Activated CD4-positive, alpha-beta T cell treated with anti-CD3 and anti-CD28 coated beads, Interleukin-2, amount 50 U/mL, for 4 hours (primary cell): ENCODE results near the gene PPP2R3B.

Experiments used
- DNase-seq, 2 experiments: peaks; one replicate each; pipeline ENCODE4 v3.0.0-alpha.2; 2020

Gene PPP2R3B

GRCh38 chrX:369563-370101, 17.1 kb downstream of the PPP2R3B start:
- no peak for DNase-seq

- no peak for DNase-seq
Observed at GRCh38 chrX:368811-369562, 17.7 kb downstream of the PPP2R3B start.

DNA sequence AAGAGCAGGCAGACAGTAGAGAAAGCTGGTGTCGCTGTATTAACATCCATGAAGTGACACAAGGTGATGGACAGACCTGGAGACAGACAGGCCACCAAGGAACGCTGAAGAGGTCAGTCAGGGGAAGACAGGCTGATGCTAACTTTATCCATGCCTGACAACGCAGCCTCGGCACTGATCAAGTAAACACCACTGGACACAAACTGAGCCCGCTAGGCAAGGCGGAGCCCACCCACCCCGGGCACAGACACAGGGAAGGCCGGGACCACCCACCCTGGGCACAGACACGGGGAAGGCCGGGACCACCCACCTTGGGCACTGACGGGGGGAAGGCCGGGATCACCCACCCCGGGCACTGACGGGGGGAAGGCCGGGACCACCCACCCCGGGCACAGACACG, 18.8 kb downstream of the PPP2R3B start:
- no peak for DNase-seq

GRCh38 chrX:367349-367748, 19.4 kb downstream of the PPP2R3B start:
- DNase-seq: no peak

DNA sequence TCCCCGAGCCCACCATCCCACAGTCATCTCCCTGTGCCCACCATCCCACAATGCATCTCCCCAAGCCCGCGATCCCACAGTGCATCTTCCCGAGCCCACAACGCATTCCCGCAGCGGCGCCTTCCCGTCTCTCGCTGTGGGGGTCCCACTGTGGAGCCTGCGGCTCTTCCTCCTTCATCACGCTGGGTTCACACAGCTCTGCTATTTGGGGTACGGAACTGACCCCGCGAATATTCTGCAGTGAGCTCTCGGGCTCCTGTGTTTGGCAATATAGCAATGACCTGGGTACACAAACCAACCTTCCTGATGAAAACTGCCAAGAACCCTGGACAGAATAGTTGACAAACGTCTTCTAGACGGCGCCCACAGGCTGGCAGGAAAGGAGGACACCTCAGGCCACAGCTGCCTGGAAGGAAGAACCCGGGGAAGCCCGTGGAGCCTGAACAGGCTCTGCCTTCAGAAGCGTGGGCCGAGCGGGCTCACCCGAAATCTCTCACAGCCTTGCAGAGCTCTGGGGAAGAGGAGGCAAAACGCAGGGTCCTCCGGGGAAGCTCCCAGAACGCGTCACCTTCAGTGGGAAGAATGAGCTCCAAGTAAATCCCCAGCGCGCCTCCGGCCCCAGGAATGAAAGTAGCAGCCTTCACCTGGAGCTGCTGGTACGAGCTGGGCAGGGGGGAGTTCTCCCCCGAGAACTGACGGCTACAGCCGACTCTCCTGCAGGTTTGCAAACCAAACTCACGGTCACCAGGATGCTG, 22.9 kb downstream of the PPP2R3B start:
- no peak for DNase-seq

DNA sequence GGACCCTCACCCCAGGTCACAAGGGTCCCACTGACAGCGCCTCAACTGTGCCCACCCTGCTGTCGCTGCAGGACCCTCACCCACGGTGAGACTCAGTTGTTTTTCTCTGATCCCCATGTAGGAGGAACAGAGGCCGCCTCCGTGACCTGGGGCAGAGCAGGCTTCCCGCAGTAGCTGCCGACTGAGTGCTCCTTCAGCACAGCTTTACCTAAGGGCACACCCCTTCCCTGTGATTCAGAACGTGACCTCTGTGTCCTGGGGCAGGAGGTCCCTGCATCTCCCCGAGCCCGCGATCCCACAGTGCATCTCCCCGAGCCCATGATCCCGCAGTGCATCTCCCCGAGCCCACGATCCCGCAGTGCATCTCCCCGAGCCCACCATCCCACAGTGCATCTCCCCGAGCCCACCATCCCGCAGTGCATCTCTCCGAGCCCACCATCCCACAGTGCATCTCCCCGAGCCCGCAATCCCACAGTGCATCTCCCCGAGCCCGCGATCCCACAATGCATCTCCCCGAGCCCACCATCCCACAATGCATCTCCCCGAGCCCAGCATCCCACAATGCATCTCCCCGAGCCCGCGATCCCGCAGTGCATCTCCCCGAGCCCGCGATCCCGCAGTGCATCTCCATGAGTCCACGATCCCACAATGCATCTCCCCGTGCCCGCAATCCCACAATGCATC, 23.6 kb downstream of the PPP2R3B start:
- DNase-seq: no peak

GRCh38 chrX:362351-362750, 24.4 kb downstream of the PPP2R3B start:
- no peak for DNase-seq

GRCh38 chrX:361231-362145, 25.2 kb downstream of the PPP2R3B start:
- no peak for DNase-seq

DNA sequence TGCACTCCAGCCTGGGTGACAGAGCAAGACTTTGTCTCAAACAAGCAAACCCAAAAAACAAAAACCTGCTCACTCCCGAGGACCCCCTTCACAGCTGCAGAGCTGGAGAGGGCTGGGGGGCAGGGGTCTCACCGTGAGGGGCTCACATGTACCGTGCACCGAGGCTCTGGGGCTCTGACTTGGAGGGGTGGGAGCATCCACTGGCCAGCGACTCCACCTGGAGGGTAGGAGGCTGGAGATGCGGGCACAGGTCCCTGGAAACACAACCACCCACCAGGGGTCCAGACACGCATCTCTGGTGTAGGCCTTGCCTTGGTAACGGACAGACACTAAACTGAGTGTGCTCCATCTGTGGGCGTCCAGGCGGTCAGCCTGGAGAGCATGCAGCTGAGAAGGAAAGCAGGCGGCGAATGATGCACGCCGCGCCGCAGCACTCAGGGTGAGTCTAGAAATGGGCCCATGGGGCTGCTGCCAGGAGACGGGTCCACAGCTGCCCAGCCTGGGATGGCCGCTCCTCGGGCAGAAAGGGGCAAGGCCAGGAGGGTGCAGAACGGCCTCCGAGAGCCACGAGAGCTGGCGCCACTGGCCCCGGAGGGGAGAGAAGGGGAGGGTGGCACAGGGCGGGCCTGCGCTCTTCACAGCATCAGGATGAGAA, 26.1 kb downstream of the PPP2R3B start:
- DNase-seq: no peak

GRCh38 chrX:358651-359143, 28.0 kb downstream of the PPP2R3B start:
- no peak for DNase-seq

- DNase-seq: peak; percentile 48 to 54
Observed at GRCh38 chrX:357693-358471, 28.8 kb downstream of the PPP2R3B start.

DNA sequence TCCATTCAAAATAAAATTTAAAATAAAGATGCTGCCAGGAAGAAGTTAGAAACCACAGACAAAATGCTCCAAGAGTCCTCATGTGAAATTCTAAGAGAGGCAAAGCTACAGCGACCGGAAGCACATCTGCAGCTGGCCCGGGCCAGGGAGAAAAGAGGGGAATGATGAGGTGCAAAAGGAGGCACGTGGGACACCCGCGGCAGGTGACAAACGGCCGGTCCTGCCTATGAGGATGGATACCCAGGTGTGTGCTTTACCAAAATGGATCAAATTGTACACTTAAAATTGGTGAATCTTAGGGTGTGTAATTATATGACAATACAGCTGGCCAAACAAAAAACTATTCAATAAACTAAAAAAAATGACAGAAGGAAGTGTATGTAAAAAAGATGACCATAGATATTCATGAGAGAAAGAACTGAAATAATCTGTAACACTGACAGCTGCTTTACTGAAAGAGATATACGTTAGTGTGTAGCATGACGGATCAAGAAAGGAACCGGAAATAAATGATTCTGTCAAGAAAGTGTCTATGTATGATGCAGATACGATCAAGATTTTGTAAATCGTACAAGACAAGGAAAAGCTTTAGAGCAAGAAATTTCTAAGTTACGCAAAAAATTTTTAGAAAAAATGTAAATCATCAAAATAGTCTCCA, 29.5 kb downstream of the PPP2R3B start:
- no peak for DNase-seq

DNA sequence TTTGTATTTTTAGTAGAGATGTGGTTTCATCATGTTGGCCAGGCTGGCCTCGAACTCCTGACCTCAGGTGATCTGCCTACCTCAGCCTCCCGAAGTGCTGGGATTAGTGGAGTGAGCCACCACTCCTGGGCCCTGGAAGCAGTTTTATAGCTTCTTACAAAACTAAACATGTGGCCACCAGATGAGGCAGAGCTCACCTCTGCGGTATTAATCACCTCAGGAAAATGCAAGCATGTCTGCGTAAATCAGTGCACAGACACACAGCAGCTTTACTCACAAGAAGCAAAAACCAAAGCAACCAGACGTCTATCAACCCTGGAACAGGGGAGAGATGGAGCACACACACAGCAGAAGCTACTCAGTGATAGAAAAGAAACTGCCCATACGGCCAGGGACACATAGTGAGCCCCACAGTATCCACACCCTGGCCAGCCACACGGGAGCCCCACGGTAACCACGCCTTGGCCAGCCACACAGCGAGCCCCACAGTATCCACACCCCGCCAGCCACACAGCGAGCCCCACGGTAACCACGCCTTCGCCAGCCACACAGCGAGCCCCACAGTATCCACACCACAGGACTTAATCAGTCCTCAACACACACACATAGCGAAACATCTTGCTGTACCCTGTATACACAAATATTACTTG, 30.2 kb downstream of the PPP2R3B start:
- DNase-seq: no peak

DNA sequence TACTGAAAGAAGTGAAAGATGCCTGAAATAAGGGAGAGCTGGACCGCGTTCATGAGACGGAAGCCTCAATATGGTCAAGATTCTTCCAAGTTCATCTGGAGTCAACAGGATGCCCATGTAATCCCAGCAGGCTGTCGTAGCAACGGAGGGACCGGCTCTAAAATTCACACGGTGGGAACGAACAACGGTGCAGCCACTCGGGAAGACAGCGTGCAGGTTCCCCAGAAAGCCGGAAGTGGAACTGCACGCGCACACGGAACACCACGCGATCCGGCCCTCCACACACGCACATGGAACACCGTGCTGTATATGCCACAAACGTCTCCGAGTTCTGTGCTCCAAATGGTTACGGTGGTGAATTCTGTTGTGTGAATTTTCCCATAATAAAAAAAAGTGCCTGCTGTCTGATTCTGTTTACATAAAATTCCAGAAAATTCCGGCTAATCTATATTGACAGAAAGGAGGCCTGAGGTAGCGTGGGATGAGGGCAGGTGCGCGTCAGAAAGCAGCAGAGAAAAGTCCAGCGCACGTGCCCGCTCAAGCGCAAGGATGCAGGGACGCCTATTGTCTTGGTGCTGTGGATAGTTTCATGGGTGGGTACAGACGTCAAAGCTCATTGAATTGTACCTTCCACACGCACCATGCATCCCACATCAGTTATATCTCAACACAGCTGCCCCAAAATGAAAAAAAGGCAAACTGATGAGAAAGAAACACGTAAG, 31.2 kb downstream of the PPP2R3B start:
- DNase-seq: no peak

- DNase-seq: no peak
Observed at GRCh38 chrX:353566-354535, 32.9 kb downstream of the PPP2R3B start.

GRCh38 chrX:352582-353314, 34.0 kb downstream of the PPP2R3B start:
- no peak for DNase-seq

GRCh38 chrX:352181-352580, 34.5 kb downstream of the PPP2R3B start:
- no peak for DNase-seq
